Activated B cell treated with CpG ODN at 0.5 μM for 24 hours (primary cell): ENCODE measurements around the gene AFF1. TPM values are rescaled to one million over a fixed set of nuclear protein-coding genes. Genes with fewer than 3 reads are reported as not detected.

ENCODE experiments used
- ATAC-seq: fragments of 200-7000 bp; cut with Tn5 transposase; one replicate; pipeline ENCODE4 v1.10.0; 2021; ENCODE audit warnings: low read depth, mild to moderate bottlenecking, moderate library complexity
- CTCF ChIA-PET: fragments of 350-600 bp; sonication (Branson Sonifier 250); formaldehyde crosslinking; loops from one replicate; lab custom pipeline; 2021; ENCODE audit warnings: antibody characterized with exemption; lab: Charles Lee
- POLR2A ChIA-PET: fragments of 350-600 bp; sonication (Branson Sonifier 250); formaldehyde crosslinking; loops from one replicate; lab custom pipeline; 2021; ENCODE audit warnings: antibody characterized with exemption; lab: Charles Lee
- DNase-seq: peaks from one replicate; pipeline ENCODE4 v3.0.0; 2022
- H3K27ac Mint-ChIP-seq: one replicate; pipeline ENCODE4 v1.8.0; 2020; ENCODE audit warnings: mixed read lengths
- H3K27me3 Mint-ChIP-seq: one replicate; pipeline ENCODE4 v1.8.0; 2021; ENCODE audit warnings: mixed read lengths
- H3K36me3 Mint-ChIP-seq: one replicate; pipeline ENCODE4 v1.8.0; 2021; ENCODE audit warnings: low read depth, mixed read lengths
- H3K4me1 Mint-ChIP-seq: one replicate; pipeline ENCODE4 v1.8.0; 2021; ENCODE audit warnings: mixed read lengths
- H3K4me3 Mint-ChIP-seq: one replicate; pipeline ENCODE4 v1.8.0; 2020; ENCODE audit warnings: mild to moderate bottlenecking, mixed read lengths
- H3K9me3 Mint-ChIP-seq: one replicate; pipeline ENCODE4 v1.8.0; 2020; ENCODE audit warnings: mixed read lengths
- intact Hi-C: fragments of 100-400 bp; cut with micrococcal nuclease; formaldehyde crosslinking; loops from one replicate; pipeline ENCODE4 v1.15.1; 2024
- total RNA-seq: library from RNA; stranded (reverse); gene quantifications from 2 replicates; pipeline ENCODE4 v1.2.3, GENCODE V29; 2022
- TF ChIP-seq, protein P1 (sequence below): fragments of 200-600 bp; IDR thresholded peaks from one replicate; pipeline ENCODE4 v1.8.0; 2022; ENCODE audit warnings: antibody characterized with exemption, mild to moderate bottlenecking

Gene AFF1
- total RNA-seq, 1 donor from 2014 or later: 60.8 TPM

DNA sequence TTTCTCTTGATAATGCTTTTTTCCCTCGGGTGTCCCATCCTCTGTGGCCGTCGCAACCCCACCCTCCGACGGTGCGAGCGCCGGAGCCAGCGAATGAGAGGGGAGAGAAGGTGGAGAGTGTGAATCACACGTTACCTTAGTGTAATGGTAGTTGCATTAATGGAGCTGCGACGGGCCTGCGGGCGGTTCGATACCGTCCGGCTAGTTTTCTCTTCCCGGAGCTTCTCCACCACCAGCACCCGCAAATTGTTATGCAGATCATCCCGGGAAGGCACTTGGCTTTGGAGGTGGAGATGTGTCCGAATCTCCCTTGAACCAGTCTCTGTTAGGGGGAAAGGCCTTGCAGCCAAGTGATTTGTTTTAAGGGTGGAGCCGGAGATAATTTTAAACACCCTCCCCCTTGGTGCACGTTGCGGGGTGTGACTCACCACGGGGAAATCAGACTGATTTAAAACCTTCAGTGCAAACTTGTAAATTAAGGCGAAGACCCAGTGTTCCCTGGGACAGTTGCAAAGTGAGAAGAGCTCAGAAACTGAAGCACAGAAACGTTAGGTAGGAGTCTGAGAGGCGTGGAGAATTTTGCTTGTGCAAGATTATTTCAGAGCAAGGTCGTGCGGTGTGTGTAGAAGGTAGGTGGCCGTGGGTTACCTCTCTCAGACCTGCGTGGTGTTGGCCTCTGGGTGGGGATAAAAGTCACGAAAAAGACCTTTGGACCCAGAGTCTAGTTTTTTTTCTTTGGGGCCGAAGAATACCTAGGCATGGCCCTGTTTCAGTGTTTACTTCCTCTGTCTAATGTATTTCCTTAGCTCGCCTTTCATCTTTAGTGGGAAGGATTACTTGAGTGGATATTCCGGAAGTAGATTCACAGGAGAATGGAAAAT lies 1.3 kb downstream of the AFF1 start:
- CTCF ChIA-PET: interaction anchor here (0.6 to 6.7 kb wide), 8 partner anchors 9 to 283 kb away, joined by 3 to 68 read pairs (median 4); no protein-coding TSS in a partner anchor
- ATAC-seq (peak; percentile 50), DNase-seq (peak; percentile 66)
- POLR2A ChIA-PET: interaction anchor here (0.6 to 8.9 kb wide), 26 partner anchors 8 to 1384 kb away, joined by 3 to 256 read pairs (median 4); partner anchors contain the start of genes KLHL8 and PPM1K
- H3K36me3 Mint-ChIP-seq: peaks cover 14% of the 10 kb centered on the region
- H3K9me3 Mint-ChIP-seq: no peaks in the 10 kb centered on the region
- TF ChIP-seq, protein P1, sequence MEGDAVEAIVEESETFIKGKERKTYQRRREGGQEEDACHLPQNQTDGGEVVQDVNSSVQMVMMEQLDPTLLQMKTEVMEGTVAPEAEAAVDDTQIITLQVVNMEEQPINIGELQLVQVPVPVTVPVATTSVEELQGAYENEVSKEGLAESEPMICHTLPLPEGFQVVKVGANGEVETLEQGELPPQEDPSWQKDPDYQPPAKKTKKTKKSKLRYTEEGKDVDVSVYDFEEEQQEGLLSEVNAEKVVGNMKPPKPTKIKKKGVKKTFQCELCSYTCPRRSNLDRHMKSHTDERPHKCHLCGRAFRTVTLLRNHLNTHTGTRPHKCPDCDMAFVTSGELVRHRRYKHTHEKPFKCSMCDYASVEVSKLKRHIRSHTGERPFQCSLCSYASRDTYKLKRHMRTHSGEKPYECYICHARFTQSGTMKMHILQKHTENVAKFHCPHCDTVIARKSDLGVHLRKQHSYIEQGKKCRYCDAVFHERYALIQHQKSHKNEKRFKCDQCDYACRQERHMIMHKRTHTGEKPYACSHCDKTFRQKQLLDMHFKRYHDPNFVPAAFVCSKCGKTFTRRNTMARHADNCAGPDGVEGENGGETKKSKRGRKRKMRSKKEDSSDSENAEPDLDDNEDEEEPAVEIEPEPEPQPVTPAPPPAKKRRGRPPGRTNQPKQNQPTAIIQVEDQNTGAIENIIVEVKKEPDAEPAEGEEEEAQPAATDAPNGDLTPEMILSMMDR: no peak
- no peaks in the 10 kb centered on the region for H3K27me3 Mint-ChIP-seq
- intact Hi-C loops: loop anchor here (1.0 to 10.0 kb wide), 10 partner anchors 25 to 1659 kb away; partner anchors contain the start of genes HERC3, HSD17B11, MAPK10 and NUDT9
- peak overlapping the region; percentile 96 for H3K27ac Mint-ChIP-seq
- H3K4me3 Mint-ChIP-seq: peak overlapping the region; percentile 94
- peaks cover 64% of the 10 kb centered on the region for H3K4me1 Mint-ChIP-seq

DNA sequence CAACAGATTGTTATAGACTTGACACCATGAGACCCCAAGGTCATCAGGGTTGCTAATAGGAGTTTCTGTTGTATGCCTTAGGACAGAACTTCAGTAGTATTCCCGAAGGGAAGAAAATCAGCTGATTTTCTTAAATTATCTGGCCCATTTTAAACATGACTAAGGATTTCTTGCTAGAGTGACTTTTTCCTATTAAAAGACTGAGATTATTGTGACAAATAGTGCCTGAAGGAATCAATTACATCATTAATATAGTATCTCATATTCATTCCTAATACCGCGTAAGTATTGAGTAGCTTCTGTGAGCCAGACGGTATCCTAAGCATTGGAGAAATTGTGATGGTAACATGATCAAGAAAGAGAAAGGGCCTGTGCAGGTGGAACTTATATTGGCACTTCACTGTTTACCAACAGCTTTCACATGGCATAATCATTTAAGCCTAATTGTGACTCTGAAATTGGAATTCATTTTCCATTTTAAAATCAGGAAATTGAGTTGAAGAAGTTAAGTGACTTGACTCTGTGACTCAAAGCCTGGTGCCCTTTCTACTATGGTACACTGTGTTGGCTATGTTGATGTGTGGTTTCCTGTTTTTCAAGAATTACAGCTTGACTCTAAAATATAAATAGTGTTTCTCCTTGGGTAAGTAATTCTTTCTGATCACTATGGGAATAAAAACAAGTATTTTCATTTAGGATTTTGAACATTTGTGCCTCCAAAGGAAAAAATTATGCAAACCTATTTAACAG lies 4.1 kb downstream of the AFF1 start:
- Mint-ChIP-seq H3K4me3 (peak overlapping the region; percentile 69), H3K9me3 (no peaks in the 10 kb centered on the region), H3K4me1 (peaks cover 70% of the 10 kb centered on the region), H3K36me3 (peaks cover 14% of the 10 kb centered on the region), H3K27me3 (no peaks in the 10 kb centered on the region), H3K27ac (peak overlapping the region; percentile 84)
- ChIA-PET POLR2A (interaction anchor here (0.8 to 8.9 kb wide), 7 partner anchors 12 to 135 kb away, joined by 3 to 256 read pairs (median 5); no protein-coding TSS in a partner anchor), CTCF (interaction anchor here (1.1 to 6.7 kb wide), 6 partner anchors 16 to 155 kb away, joined by 3 to 68 read pairs (median 8); no protein-coding TSS in a partner anchor)
- TF ChIP-seq, protein P1: no peak
- DNase-seq: no peak
- intact Hi-C loops: loop anchor here (10.0 kb wide), 3 partner anchors 456 to 1656 kb away; partner anchors contain the start of genes HERC3, HSD17B11 and PPM1K
- ATAC-seq: no peak

DNA sequence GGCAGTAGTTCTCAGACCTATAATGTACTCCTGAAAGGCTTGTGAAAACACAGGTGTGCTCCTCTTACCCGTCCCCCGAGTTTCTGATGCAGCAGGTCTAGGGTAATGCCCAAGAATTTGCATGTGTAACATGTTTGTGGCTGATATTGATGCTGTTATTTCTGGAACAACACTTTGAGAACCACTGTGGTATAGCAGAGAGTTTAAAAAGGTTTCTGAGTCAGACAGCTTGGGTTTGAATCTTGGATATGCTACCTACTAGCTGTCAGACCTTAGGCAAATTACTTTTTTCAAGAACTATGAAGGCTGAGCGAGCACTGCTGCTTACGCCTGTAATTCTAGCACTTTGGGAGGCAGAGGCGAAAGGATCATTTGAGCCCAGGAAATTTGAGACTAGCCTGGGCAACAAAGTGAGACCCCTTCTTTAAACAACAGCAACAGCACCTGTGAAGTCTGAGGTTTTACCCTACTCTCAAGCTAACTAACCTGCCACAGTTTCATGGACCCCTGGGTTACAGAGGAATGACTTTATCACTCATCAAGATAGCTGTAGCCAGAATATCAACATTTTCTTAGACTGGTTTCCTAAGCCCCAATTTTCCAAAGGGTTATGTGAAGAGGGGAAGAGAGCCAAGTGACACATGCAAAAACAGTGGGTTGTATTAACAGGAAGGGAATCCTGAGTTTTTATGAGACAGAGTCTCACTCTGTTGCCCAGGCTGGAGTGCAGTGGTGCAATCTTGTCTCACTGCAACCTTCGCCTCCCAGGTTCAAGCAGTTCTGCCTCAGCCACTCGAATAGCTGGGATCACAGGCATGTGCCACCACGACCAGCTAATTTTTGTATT lies 5.1 kb downstream of the AFF1 start:
- ChIA-PET POLR2A (interaction anchor here (0.9 to 8.9 kb wide), 7 partner anchors 11 to 482 kb away, joined by 3 to 256 read pairs (median 4); partner anchors contain the start of gene NUDT9), CTCF (interaction anchor here (1.1 to 6.5 kb wide), 4 partner anchors 17 to 154 kb away, joined by 3 to 68 read pairs (median 8); no protein-coding TSS in a partner anchor)
- peaks cover 73% of the 10 kb centered on the region for H3K4me1 Mint-ChIP-seq
- no peak for DNase-seq
- H3K36me3 Mint-ChIP-seq: peaks cover 11% of the 10 kb centered on the region
- peak overlapping the region; percentile 84 for H3K27ac Mint-ChIP-seq
- no peaks in the 10 kb centered on the region for H3K27me3 Mint-ChIP-seq
- peak; percentile 16 for ATAC-seq
- H3K4me3 Mint-ChIP-seq: peak overlapping the region; percentile 69
- intact Hi-C loops: loop anchor here (10.0 kb wide), 3 partner anchors 455 to 1655 kb away; partner anchors contain the start of genes HERC3, HSD17B11 and PPM1K
- H3K9me3 Mint-ChIP-seq: no peaks in the 10 kb centered on the region
- TF ChIP-seq, protein P1: no peak

DNA sequence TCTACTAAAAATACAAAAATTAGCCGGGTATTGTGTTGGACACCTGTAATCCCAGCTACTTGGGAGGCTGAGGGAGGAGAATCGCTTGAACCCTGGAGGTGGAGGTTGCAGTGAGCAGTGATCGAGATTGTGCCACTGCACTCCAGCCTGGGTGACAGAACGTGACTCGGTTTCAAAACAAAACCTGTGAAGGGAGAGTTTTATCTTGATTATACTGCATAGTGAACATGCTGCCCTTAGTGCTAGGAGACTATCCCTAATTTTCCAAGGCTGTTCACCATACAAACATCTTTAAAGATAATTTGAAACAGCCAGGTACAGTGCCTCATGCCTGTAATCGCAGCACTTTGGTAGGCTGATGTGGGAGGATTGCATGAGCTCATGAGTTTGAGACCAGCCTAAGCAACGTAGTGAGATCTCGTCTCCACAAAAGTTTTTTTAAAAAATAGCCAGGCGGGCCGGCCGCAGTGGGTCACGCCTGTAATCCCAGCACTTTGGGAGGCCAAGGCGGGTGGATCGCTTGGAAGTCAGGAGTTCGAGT lies 6.2 kb downstream of the AFF1 start:
- Mint-ChIP-seq H3K27me3 (no peaks in the 10 kb centered on the region), H3K36me3 (peaks cover 6% of the 10 kb centered on the region), H3K4me3 (no peak overlapping the region), H3K9me3 (no peaks in the 10 kb centered on the region), H3K27ac (no peak overlapping the region), H3K4me1 (peaks cover 75% of the 10 kb centered on the region)
- POLR2A ChIA-PET: interaction anchor here (2.7 to 8.9 kb wide), 2 partner anchors 57 to 66 kb away, joined by 26 to 256 read pairs; no protein-coding TSS in a partner anchor
- no peak for ATAC-seq
- no peak for DNase-seq
- CTCF ChIA-PET: interaction anchor here (2.5 kb wide), 1 partner anchor 153 kb away, joined by 10 read pairs; no protein-coding TSS in a partner anchor
- intact Hi-C loops: no loop called here
- TF ChIP-seq, protein P1: no peak
